Upper lobe of right lung (tissue), 1 donor: ENCODE data around the gene WAPL. TPM values are rescaled to one million over a fixed set of nuclear protein-coding genes. Genes with fewer than 3 reads are reported as not detected.

Source experiments
- ATAC-seq: fragments of 200-7000 bp; cut with Tn5 transposase; one replicate; pipeline ENCODE4 v1.9.1; 2020; ENCODE audit warnings: mild to moderate bottlenecking, moderate library complexity
- DNase-seq: peaks from one replicate; pipeline ENCODE4 v3.0.0-alpha.2; 2020
- H3K27ac ChIP-seq: fragments of 200-600 bp; one replicate; pipeline ENCODE4 v1.8.0; 2022
- H3K27me3 ChIP-seq: fragments of 200-600 bp; one replicate; pipeline ENCODE4 v1.8.0; 2022; ENCODE audit warnings: mild to moderate bottlenecking
- H3K36me3 ChIP-seq: fragments of 200-600 bp; one replicate; pipeline ENCODE4 v1.8.0; 2022
- H3K4me1 ChIP-seq: fragments of 200-600 bp; one replicate; pipeline ENCODE4 v1.8.0; 2022
- H3K4me3 ChIP-seq: fragments of 200-600 bp; one replicate; pipeline ENCODE4 v1.8.0; 2022; ENCODE audit warnings: mild to moderate bottlenecking
- H3K9me3 ChIP-seq: fragments of 200-600 bp; one replicate; pipeline ENCODE4 v1.8.0; 2022
- intact Hi-C: fragments of 100-400 bp; cut with DNase I; formaldehyde crosslinking; loops from one replicate; pipeline ENCODE4 v1.11.0; 2022
- total RNA-seq: library from RNA; stranded (reverse); fragmentation: NEBNext Ultra II Directional; extraction: Animal tissue kit (Norgen Biotek cat#: 25700); gene quantifications from one replicate; pipeline ENCODE4 v1.2.1, GENCODE V29; 2021
- TF ChIP-seq, protein P1 (sequence below): fragments of 200-600 bp; IDR thresholded peaks from one replicate; pipeline ENCODE4 v1.8.0; 2022; ENCODE audit warnings: antibody characterized with exemption
- donor health status: DM: no; HTN: yes; CAD: no; lungs with severe emphysema.

Gene WAPL
- total RNA-seq, 1 donor from 2014 or later = 35.1 TPM

DNA sequence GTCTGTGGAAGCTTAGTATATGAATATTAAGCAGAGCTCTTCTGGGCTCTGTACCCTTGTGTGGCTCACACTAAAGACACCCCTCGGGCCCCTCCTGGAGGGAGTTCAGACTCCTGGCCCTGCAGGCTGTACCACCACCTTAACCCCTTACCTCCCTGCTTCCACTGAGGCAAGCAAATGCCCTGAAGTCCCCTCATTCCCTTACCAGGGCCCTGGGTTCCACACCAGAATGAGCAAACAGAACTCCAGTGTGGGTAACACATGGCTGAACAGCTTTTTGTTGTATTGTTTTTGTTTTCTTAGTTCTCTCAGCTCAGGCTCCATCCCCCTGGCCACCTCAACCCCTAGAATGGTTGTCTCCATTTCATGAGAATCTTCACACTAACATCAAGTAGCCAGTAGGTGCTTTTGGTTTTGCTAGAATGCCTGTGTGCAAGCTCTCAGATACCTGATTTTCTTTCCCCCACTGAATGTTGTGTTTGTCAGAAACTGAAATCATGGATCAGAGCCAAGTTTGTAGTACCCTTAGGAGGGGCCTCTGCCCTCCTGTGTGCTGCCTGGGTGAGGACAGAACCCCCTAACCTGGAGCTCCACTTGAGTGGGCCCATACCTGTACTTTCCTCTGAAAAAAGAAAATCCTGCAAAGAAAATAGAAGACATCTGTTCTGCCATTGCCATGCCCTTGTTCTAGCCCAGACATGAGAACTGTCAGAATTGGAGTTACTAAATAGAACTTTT lies 2.8 kb upstream of the WAPL start:
- TF ChIP-seq, protein P1, sequence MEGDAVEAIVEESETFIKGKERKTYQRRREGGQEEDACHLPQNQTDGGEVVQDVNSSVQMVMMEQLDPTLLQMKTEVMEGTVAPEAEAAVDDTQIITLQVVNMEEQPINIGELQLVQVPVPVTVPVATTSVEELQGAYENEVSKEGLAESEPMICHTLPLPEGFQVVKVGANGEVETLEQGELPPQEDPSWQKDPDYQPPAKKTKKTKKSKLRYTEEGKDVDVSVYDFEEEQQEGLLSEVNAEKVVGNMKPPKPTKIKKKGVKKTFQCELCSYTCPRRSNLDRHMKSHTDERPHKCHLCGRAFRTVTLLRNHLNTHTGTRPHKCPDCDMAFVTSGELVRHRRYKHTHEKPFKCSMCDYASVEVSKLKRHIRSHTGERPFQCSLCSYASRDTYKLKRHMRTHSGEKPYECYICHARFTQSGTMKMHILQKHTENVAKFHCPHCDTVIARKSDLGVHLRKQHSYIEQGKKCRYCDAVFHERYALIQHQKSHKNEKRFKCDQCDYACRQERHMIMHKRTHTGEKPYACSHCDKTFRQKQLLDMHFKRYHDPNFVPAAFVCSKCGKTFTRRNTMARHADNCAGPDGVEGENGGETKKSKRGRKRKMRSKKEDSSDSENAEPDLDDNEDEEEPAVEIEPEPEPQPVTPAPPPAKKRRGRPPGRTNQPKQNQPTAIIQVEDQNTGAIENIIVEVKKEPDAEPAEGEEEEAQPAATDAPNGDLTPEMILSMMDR = no peak
- Histone ChIP-seq H3K27me3 (no peaks in the 10 kb centered on the region), H3K27ac (no peak overlapping the region), H3K36me3 (no peaks in the 10 kb centered on the region), H3K4me1 (peaks cover 25% of the 10 kb centered on the region), H3K4me3 (no peak overlapping the region), H3K9me3 (no peaks in the 10 kb centered on the region)
- no peak for DNase-seq
- intact Hi-C loops = no loop called here
- no peak for ATAC-seq

DNA sequence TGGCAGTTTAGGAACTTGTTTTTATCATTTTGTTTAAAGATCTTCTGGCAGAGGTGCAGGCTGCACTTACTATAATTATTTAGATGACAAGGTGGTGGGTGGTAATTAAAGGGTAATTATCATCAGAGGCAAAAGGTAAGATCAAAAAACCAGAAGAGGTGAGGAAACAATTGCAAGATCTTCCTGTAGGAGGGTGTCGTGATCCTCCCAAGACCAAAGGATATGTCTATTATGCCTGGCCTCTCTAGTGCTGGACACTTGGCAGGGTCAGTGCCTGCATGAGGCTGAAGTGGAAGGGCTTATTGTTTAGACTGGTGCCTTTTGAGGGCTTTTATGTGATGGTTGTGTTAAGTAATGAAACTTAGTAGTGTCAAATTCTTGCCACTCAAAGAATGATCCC lies 1.8 kb upstream of the WAPL start:
- TF ChIP-seq, protein P1 = peak; percentile 8
- no peak for DNase-seq
- Histone ChIP-seq H3K27me3 (no peaks in the 10 kb centered on the region), H3K36me3 (no peaks in the 10 kb centered on the region), H3K27ac (no peak overlapping the region), H3K4me3 (no peak overlapping the region), H3K9me3 (no peaks in the 10 kb centered on the region), H3K4me1 (peaks cover 34% of the 10 kb centered on the region)
- intact Hi-C loops = no loop called here
- no peak for ATAC-seq

DNA sequence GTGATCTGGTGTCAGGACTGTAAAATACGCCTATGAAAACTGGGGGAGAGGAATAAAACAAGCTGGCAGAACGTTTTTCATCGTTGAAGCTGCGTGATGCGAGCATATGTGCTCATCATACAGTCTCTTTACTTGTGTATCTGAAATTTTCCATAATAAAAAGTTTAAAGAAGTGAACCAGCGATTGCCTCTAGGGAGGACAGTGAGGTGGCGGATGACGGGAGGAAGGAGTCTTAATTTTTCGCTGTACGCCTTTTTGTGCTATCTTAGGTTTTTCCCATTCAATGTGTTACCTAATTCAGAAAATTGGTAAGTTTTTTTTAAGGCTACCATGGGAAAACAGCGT lies 891 bp upstream of the WAPL start:
- DNase-seq = no peak
- peaks cover 41% of the 10 kb centered on the region for H3K4me1 ChIP-seq
- peak overlapping the region; percentile 82 for H3K4me3 ChIP-seq
- no peaks in the 10 kb centered on the region for H3K9me3 ChIP-seq
- no peak for ATAC-seq
- TF ChIP-seq, protein P1 = no peak
- H3K36me3 ChIP-seq = peaks cover 3% of the 10 kb centered on the region
- intact Hi-C loops = no loop called here
- no peaks in the 10 kb centered on the region for H3K27me3 ChIP-seq
- peak overlapping the region; percentile 91 for H3K27ac ChIP-seq

DNA sequence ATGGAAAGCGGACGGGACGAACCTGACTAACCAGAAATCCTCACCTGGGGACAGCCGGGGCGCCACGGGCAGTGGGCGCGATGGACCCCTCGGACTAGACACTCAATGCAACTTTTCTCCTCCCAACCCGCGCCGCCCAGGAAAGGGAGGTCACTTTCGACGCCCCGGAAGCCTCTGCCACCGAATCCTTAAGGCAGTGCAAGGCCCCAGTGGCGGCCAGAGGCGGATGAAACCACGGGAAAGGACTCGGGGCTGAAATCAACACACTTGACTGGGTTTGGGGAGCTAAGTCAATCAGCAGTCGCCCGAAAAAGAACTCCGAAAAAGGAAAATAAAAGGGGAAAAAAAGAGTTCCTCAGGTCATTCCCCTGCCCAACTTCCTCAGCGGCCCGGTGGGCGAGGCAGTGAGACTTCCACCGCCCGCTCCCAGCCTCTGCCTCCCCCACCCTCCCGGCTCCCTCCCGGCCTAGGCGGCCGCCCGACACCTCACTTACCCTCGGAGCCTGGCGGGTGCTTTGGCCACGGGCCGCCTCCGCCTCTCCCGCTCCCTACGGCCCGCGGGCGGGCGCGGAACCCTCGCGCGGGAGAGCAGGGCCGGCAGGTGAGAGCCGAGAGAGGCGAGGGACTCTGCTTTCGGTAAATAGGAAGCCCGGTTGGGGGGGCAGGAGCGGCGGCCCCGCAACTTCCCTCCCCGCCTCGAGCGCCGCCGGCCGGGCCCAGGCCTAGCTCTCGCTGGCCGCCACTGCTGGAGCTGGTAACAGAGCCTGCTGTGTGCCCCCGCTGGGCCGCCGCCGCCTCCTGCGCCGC lies 518 bp downstream of the WAPL start:
- H3K4me3 ChIP-seq = peak overlapping the region; percentile 82
- ATAC-seq = peak; percentile 47

DNA sequence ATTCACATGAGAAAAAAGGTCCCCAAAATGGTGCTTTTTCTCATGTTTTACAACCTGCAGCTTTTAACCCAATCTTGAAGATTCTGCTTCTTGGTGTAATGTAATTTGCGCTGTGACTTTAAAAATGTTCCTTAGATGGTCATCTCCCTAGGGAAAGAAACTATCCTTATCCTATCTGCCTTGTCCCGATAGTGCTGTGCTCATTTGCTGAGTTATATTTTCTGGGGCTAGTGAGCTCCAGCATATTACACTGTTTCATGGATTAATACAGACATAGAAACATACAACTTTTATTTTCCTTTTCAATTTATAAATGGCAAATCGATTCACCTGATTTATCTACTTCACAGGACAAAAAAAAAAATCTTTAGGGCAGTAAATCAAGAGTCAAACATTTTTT lies 2.8 kb downstream of the WAPL start:
- Histone ChIP-seq H3K27ac (no peak overlapping the region), H3K9me3 (no peaks in the 10 kb centered on the region), H3K4me3 (no peak overlapping the region), H3K36me3 (peaks cover 37% of the 10 kb centered on the region), H3K4me1 (peaks cover 56% of the 10 kb centered on the region), H3K27me3 (no peaks in the 10 kb centered on the region)
- intact Hi-C loops = no loop called here
- DNase-seq = no peak
- no peak for ATAC-seq
- TF ChIP-seq, protein P1 = no peak

More for the DNA sequence above, 518 bp downstream of the WAPL start:
- Histone ChIP-seq H3K36me3 (peaks cover 17% of the 10 kb centered on the region), H3K4me1 (peaks cover 54% of the 10 kb centered on the region), H3K9me3 (no peaks in the 10 kb centered on the region), H3K27ac (peak overlapping the region; percentile 91), H3K27me3 (no peaks in the 10 kb centered on the region)
- intact Hi-C loops = no loop called here
- DNase-seq = peak; percentile 83
- TF ChIP-seq, protein P1 = no peak
